ENCODE data around the gene RAPGEF1.
"Not testable (repeated sequence)": the region's sequence is repeated elsewhere in the genome, so short reads cannot be mapped to it uniquely, and the experiment has no call there.

Gene RAPGEF1

DNA sequence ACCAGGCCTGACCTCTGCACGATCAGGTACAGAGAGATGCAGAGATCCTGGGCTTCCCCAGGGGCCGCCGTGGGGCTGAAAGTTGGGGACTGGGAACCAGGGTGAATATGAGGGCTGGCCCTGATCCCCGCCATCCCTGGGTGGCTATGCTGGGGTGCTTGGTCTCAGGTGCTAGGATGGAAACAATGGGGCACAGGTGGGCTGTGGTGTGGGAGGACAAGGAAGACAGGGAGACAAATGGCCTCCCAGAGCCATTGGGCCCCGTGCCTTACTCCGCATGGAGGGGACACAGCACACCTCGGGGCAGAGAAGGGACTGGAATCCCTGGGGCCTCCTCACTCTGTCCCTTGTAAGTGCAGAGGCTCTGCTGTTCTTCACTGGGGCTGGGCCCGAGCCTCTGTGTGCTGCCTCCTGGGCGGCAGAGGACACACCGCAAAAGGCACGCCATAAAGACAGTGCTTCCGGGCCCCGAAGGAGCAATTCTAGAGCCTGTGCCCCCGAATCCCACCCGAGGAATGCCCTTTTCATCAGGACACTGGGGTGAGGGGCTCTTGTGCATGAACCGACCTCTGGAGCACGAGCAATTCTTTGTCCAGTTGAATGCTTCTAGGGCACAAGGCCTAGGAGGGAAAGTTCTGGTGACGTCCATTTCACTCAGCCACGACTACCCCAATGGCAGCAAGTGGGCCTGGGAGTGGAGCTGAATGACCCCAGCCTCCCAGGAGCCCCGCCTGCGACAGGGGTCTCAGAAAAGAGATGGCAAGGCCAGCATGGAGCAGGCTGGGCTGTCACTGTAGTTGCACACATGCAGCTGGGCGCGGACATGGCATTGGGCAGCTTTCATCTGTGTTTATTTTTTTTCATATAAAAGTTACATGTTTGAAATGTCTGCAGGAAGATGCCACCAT is 163.7 kb downstream of the RAPGEF1 start:
- no peak for DNase-seq

DNA sequence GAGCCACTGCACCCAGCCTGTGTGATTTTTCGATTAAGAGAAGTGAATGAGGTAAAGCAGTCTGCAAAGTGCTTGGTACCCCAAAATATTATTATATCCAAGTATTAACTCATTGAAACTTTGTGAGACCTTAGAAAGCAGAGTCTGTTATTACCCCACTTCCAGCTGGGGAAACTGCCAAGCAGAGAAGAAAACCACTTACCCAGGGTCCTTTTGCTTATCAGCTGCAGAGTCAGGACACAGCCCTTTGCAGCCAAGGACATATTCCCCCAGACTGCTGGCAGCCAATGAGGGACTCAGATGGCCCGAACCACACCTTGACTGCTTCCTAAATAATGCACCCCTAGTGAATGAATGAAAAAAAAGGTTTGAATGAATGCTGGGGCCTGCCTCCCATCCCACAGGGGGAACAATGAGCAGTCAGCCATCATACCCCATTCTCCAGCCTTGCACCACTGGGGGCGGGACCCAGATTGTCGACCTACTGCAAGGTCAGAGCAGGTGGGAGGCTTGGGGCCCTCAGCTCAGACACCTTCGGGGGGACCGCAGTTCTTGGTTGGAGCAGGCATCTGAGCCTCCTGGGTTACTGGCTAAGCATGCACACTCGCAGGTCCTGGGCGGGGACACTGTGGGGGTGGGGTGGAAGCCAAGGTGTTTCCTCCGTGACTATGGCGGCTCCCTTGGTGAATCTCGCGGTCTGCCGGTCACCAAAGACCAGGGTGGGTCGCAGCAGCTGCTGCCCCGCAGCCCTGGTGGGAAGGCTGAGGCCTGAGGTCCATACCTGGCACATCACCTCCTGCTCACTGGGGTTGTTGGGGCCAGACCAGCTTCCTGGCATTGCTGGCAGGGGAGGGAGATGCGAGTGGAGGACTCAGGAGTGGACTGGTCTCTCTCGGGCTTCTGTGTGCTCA is 164.9 kb downstream of the RAPGEF1 start:
- DNase-seq = no peak

DNA sequence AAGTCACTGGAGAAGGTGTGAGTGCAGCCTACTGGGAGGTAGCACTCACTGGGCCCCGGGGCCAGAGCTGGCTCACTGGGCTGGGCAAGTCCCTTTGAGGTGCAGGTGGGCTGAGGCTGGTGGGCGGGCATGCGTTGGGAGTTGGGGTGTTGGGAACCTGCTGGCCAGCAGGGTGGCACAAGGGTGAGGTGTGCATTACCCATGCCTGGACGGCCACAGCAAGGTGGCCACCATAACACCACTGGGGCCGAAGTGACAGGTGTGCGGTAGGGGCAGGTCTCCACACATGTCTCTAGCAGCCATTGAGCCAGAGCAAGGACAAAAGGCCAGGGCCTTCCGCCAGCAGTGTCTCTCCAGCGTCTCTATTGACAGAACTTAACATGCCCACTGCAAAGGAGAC is 172.0 kb downstream of the RAPGEF1 start:
- DNase-seq = no peak

DNA sequence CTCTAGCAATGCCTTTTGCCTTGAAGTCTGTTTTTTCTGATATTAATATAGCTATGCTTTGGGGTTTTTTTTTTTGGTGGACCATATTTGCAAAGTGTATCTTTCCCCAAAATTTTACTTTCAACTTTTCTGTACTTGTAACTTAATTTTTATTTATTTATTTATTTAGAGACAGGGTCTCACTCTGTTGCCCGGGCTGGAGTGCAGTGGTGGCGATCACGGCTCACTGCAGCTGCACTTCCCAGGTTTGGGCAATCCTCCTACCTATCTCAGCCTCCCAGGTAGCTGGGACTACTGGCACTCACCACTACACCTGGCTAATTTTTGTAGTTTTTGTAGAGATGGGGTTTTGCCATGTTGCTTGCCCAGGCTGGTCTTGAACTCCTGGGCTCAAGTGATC is 173.7 kb downstream of the RAPGEF1 start:
- DNase-seq = no peak

DNA sequence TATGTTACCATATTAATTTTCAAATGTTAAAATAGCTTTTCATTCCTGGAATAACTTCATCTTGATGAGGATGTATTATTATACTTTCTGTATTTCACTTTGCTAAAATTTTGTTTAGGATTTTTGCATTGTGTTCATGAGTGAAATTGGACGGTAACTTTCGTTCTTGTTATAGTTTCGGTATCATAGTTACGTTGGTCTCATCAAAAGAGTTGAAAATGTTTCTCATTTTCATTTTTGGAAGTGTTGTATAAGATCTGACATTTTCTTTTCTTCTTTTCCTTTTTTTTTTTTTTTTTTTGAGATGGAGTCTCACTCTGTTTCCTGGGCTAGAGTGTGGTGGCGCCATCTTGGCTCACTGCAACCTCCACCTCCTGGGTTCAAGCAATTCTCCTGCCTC is 174.5 kb downstream of the RAPGEF1 start:
- DNase-seq = no peak

DNA sequence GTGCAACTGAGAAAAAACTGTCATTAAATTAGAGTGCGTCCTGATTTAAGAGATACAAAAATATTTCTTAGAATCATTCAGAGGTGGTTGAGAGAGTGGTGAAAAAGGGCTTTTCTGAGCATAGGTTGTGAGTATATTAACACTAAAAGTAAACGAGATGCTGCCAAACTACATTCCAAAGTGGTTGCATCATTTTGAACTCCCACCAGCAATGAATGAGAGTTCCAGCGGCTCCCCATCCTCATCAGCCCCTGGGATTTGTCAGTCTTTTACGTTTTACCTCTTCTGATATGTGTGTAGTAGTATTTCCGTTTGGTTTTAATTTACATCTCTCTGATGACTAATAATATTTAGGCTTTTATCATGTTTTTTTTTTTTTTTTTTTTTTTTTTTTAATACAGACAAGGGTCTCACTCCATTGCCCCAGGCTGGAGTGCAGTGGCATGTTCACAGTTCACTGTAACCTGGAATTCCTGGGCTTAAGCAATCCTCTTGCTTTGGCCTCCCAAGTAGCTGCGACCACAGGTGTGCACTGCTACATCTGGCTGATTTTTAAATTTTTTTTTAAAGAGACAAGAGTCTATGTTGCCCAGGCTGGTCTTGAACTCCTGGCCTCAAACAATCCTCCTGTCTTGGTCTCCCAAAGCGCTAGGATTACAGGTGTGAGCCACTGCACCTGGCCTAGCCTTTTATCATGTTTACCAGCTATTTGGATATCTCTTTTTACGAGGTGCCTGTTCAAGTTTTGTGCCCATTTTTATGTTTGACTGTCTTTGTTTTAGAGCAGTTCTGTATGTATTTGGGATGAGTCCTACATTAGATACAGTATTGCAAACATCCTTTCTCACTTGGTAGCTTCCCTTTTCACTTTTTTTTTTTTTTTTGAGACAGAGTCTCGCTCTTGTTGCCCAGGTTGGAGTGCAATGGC is 177.6 kb downstream of the RAPGEF1 start:
- DNase-seq = no peak

DNA sequence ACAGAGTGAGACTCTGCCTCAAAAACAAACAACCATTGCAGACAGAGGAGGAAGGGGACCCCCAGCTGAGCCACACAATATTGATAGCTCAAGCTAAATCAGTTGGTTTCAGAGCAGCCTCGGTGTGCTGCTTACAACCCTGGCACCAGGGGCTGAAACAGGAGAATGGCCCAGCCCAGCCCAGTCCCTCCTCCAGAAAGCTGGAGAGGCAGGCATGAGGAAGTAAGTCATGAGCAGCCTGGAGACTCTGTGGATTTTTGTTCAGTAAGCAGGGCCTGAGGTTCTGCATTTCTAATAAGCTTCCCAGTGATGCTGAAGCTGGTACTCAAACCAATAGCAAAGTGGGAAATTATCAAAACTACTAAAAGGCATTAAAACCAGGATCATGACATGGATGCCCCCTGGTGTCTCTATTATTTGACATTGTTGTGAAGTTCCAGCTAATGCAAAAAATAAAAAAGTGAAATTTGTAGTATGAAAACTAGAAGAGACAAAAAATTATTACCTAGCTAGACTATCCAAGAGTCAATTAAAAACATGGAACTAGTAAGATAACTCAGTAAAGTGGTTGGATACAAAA is 180.4 kb downstream of the RAPGEF1 start:
- no peak for DNase-seq

DNA sequence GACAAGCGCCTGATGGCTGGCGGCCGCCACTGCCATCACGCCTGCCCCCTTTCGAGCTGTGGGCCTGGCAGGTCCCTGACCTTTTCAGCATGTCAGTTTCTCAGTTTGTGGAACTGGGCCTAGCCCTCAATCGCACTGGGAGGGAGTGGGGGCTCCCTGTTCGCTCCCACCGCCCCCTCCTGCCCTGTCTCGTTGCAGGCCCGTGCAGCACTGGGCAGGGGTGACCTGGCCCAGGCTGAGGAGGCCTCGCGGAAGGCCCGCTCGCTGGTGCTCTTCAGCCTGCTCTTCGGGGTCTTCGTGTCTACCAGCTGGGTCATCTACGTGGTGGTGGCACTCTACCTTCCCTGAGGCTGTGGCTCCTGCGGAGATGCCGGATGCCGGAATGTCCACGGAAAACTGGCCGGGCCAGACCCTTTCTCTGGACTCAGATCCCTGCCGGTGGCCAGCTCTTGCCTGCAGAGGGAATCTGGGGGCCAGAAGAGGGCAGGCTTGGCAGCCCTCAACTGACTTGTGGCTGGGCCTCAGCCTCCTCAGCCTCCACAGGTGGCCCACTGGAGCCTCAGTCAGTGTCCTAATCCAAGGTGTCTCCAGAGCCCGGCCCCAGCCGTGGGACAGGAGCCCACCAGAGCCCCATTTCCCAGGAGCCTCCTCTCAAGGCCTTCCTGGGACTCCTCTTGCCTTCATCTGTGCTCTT is 181.9 kb downstream of the RAPGEF1 start:
- DNase-seq = no peak

DNA sequence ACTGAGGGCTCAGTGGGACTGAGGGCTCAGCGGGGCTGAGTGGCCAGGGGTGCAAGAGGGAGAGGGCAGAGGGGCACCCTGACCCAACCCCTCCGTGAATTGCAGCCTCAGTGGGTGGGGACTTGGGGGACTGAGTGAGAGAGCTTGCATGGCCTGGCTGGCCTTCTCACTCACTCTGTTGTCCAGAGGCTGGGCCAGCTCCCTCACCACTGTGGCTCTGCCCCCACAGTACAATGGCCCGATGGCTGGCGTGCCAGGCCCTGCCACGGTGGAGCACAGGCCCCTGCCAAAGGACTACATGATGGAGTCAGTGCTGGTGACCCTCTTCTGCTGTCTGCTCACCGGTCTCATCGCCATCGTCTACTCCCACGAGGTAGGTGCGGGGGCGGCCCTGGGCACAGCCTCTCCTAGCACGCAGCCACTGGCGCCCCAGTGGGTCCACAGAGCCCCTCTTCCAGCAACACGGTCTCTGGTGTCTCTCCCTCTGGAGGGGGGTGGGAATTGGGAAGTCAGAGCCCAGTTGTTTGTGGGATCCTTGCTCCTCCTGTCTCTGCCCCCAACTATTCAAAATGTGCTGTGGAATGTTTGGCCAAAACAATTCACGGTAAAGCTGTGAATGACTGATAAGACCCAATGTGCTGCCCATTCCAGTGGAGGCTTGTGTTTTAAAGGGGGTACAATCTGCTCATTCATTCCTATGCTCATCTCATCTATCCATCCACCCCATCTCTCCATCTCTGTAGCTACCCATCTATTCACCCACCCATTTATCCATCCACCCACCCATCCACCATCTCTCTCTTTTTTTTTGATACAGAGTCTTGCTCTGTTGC is 183.8 kb downstream of the RAPGEF1 start:
- no peak for DNase-seq

DNA sequence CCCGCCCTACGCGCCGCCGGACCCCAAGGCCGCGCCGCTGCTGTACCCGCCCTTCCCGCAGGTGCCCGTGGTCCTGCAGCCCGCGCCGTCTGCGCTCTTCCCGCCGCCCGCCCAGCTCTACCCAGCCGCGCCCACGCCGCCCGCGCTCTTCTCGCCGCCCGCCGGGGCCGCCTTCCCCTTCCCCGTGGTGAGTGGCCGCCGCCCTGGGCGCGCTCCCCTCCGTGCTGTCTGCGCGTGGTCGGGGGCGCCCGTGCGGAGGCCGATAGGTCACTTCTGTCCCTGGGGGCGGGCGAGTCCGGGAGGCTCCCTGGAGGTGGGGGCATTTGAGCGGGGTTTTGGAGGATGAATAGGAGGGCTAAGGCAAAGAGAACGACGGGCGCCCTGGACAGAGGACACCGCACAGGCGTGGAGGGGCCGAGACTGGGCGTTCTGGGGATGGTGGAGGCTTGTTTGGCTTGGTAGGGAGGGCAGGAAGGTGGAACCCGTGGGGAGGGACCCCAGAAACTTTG is 185.0 kb downstream of the RAPGEF1 start:
- no peak for DNase-seq

DNA sequence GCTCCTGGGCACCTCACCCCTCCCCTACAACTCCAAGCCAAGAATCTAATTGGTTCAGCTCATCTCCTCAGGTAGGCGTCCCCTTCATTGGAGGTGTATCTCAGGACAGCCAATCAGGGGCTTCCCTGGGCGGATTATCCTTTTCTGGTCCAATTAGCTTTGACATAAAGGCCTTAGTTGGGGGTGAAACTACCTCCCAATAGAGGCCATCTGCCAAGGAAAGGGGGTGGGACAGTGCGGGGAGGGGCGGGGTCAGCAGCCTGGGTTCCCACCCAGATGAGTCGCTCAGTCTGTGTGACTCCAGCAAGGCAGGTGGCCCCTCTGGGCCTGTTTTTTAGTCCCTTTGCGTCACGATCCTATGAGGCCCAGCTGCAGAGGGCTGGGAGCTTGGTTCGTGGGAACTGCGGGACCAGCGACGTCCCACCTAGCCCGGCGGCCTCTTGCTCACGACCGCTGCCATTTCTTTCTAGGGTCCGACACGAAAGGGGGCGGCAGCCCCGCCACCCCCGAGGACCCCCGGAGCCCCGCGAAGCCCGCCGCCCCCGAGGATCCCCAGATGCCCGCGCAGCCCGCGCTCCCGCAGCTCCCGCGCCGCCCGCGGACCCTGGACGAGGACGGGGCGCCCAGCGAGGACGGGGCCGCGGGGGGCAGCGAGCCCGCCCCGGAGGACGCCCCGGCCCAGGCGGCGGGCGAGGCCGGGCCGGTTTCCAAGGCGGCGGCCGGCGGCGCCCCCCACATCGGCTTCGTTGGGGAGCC is 185.6 kb downstream of the RAPGEF1 start:
- DNase-seq = no peak

DNA sequence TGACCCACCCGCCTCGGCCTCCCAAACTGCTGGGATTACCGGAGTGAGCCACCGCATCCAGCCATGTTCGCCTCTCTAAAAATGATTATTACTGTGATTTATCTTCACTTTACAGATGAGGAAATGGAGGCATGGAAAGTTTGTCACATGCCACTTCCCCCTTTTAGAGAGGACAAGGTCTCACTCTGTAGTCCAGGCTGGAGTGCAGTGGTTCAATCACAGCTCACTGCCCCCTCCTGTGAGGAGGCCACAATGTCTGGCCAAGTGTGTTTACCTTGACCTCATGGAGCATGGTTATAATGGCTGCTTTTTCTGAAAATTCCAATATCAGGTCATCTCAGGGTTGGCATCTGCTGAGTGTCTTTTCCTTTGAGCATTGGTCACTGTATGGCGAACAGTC is 187.8 kb downstream of the RAPGEF1 start:
- DNase-seq = no peak

DNA sequence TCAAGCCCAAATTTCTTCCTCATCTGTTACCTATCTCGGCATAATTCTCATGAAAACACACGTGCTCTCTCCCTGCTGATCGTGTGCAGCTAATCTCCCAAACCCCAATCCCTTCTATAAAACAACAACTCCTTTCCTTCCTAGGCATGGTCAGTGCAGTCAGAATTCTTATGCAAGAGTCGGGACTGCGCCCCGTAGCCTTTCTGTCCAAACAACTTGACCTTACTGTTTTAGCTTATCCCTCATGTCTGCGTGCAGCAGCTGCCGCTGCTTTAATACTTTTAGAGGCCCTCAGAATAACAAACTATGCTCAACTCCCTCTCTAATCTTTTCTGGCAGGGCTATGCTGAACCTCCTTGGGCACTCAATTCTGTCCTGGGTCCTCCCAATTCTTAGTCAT is 189.4 kb downstream of the RAPGEF1 start:
- not testable (repeated sequence) for DNase-seq

DNA sequence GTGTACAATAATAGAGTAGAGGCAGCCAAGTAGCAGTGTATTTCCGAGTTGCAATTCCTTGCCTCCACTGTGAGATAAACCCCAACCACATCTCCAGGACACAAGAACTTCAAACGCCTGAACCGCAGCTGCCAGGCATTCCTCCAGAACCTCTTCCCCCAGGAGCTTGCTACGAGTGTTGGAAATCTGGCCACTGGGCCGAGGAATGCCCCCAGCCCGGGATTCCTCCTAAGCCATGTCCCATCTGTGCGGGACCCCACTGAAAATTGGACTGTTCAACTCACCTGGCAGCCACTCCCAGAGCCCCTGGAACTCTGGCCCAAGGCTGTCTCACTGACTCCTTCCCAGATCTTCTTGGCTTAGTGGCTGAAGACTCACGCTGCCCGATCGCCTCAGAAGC is 190.7 kb downstream of the RAPGEF1 start:
- not testable (repeated sequence) for DNase-seq

DNA sequence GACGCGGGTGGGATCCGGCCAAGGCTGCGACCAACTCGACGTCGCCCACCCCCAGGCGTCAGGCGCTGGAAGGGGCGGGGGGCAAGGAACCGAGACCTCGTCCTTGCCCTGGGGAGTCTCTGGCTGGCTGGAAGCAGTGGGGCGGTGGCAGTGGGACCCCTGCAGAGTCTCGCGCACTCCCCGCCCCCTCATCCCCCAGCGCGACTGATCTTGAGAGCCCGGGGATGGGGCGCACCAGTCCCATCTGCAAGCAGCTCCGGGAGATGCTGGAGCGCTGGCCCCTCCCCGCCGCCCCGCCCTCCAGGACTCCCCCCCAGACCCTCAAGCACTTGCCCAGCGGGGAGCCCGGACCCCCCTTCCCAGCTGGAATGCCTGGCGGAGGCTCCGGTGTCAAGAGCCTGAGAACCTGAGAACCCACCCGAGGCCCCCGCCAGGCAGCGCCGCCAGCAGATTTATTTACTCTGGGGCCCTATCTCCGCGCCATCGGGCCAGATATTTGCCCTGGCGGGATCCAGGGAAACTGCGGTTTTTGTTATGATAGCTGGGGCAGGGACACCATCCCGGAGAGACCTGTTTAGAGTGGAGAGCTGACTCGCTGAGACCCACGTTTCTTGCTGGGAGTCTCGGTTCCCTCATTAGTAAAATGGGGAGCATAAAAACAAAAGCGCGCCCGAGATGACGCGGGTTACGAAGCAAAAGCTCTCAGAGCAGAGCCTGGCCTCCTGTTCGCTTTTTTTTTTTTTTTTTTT is 193.4 kb downstream of the RAPGEF1 start:
- no peak for DNase-seq

DNA sequence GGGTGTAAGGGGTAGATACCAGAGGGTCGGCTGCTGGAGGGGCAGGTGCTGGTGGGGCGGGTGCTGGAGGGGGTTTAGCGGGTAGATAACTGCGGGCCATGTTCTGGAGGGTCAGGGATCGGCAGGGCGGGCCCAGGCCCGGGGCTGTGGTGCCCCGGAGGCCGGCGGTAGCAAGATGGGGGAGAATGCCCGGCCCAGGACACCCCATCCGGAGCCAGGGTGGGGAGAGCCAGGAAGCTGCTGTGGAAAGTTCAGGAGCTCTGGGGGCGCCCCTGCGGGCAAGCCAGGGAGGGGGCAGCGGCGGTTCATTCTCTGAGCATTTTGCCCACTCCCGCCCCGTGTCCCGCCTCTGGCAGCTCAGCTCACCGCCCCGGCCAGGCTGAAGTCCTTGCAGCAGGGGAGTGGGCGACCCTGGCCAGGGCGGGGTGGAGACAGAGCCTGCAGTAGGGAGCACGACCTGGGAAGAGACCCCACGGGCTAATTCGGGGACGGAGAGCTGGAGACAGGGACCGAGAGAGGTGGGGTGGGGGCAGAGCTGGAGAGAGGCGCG is 194.0 kb downstream of the RAPGEF1 start:
- DNase-seq = no peak
